SK-N-SH (cell line): ENCODE measurements around the gene RASSF3. TPM values are rescaled to one million over a fixed set of nuclear protein-coding genes. Genes with fewer than 3 reads are reported as not detected.

ENCODE experiments used
- CTCF ChIA-PET: fragments of 300-600, 350-600 bp; formaldehyde crosslinking; extraction: SDS; loops from one replicate; lab custom pipeline; 2021; lab: Yijun Ruan, JAX
- POLR2A ChIA-PET: fragments of 350-600 bp; sonication (Branson Sonifier 250); formaldehyde crosslinking; extraction: SDS; loops from one replicate; lab custom pipeline; 2020; ENCODE audit warnings: antibody characterized with exemption, inconsistent platforms; lab: Yijun Ruan, JAX
- DNase-seq: peaks from one replicate; pipeline ENCODE4 v3.0.0; 2012
- H2AFZ ChIP-seq: fragments of 200-600 bp; sonication (generic); 2 replicates; pipeline ENCODE4 v1.8.1; 2016; ENCODE audit warnings: antibody characterized with exemption, mild to moderate bottlenecking, low read depth
- H3F3A ChIP-seq: fragments of 200-600 bp; sonication (generic); replicated peaks from 2 replicates; pipeline ENCODE3; 2016; ENCODE audit warnings: antibody characterized with exemption, mild to moderate bottlenecking; ENCODE audit not compliant: insufficient read depth
- H3K27ac ChIP-seq, 2 experiments: fragments of 200-500 bp in 1 of 2; fragments of 200-600 bp in 1 of 2; sonication (Bioruptor generic) in 1 of 2; sonication (generic), shearing (Covaris generic) in 1 of 2; 2 replicates each; pipeline versions ENCODE4 v1.5.1 to v1.6.1; 2014 to 2016; ENCODE audit warnings: low read depth in 2 of 2, inconsistent platforms in 1 of 2, low read length in 1 of 2, mild to moderate bottlenecking in 1 of 2, mixed read lengths in 1 of 2
- H3K27me3 ChIP-seq: fragments of 200-600 bp; sonication (generic), shearing (Covaris generic); 2 replicates; pipeline ENCODE4 v1.6.1; 2016; ENCODE audit warnings: mixed run types; ENCODE audit not compliant: insufficient read depth
- H3K36me3 ChIP-seq, 2 experiments: fragments of 200-500 bp in 1 of 2; fragments of 200-600 bp in 1 of 2; sonication (Bioruptor generic) in 1 of 2; sonication (generic) in 1 of 2; replicated peaks in 1 of 2; 2 replicates each; pipeline versions ENCODE3 to v1.5.1; 2014 to 2016; ENCODE audit warnings: low read length in 1 of 2, mild to moderate bottlenecking in 1 of 2; ENCODE audit not compliant: insufficient read depth in 2 of 2, control insufficient read depth in 1 of 2
- H3K4me1 ChIP-seq, 2 experiments: fragments of 200-500 bp in 1 of 2; fragments of 200-600 bp in 1 of 2; sonication (Bioruptor generic) in 1 of 2; sonication (generic), shearing (Covaris generic) in 1 of 2; 2 replicates each; pipeline versions ENCODE4 v1.5.1 to v1.6.1; 2014 to 2016; ENCODE audit warnings: low read depth in 1 of 2, low read length in 1 of 2, mixed run types in 1 of 2; ENCODE audit not compliant: insufficient read depth in 2 of 2, control insufficient read depth in 1 of 2
- H3K4me2 ChIP-seq: fragments of 200-600 bp; sonication (generic), shearing (Covaris generic); 2 replicates; pipeline ENCODE4 v1.6.1; 2017; ENCODE audit warnings: mixed run types
- H3K4me3 ChIP-seq, 2 experiments: fragments of 200-500 bp in 1 of 2; fragments of 200-600 bp in 1 of 2; sonication (Bioruptor generic) in 1 of 2; sonication (generic), shearing (Covaris generic) in 1 of 2; 2 replicates each; pipeline versions ENCODE4 v1.5.1 to v1.8.1; 2014 to 2016; ENCODE audit warnings: low read depth in 2 of 2, inconsistent platforms in 1 of 2, low read length in 1 of 2, mild to moderate bottlenecking in 1 of 2, mixed read lengths in 1 of 2, moderate library complexity in 1 of 2
- H3K79me2 ChIP-seq: fragments of 200-600 bp; sonication (generic); 2 replicates; pipeline ENCODE4 v1.8.1; 2017; ENCODE audit warnings: mild to moderate bottlenecking; ENCODE audit not compliant: insufficient read depth
- H3K9ac ChIP-seq: fragments of 200-600 bp; sonication (generic); 2 replicates; pipeline ENCODE4 v1.6.1; 2017; ENCODE audit warnings: mixed run types
- H3K9me2 ChIP-seq: fragments of 200-600 bp; sonication (generic); 2 replicates; pipeline ENCODE4 v1.6.1; 2017; ENCODE audit warnings: mixed run types
- H3K9me3 ChIP-seq: fragments of 200-600 bp; sonication (generic); 2 replicates; pipeline ENCODE4 v1.6.1; 2017; ENCODE audit warnings: mixed run types, mild to moderate bottlenecking, moderate library complexity
- H4K20me1 ChIP-seq: fragments of 200-600 bp; sonication (generic); 2 replicates; pipeline ENCODE4 v1.6.1; 2017; ENCODE audit warnings: mild to moderate bottlenecking, mixed run types; ENCODE audit not compliant: insufficient read depth
- CHD2 ChIP-seq: fragments of 150-350 bp; IDR thresholded peaks from 2 replicates; pipeline ENCODE4 v1.6.1; 2018; ENCODE audit warnings: low read length; ENCODE audit not compliant: partially characterized antibody
- CTCF ChIP-seq: fragments of 200-600 bp; sonication (generic); IDR thresholded peaks from 2 replicates; pipeline ENCODE4 v1.6.1; 2017; ENCODE audit warnings: antibody characterized with exemption, mild to moderate bottlenecking, moderate library complexity
- ELF1 ChIP-seq: IDR thresholded peaks from 2 replicates; pipeline ENCODE4 v1.4.0; 2012
- EP300 ChIP-seq, 2 experiments: IDR thresholded peaks; 2 replicates each; pipeline versions ENCODE4 v1.4.0 to v1.6.1; 2012; ENCODE audit warnings: borderline replicate concordance in 1 of 2, low read depth in 1 of 2, low read length in 1 of 2
- GATA2 ChIP-seq: sonication (generic); formaldehyde crosslinking; IDR thresholded peaks from 2 replicates; pipeline ENCODE4 v1.5.0; 2020; ENCODE audit warnings: mild to moderate bottlenecking, missing genetic modification reagents
- IRF3 ChIP-seq: fragments of 150-350 bp; IDR thresholded peaks from 2 replicates; pipeline ENCODE4 v1.6.1; 2016; ENCODE audit warnings: mild to moderate bottlenecking, low read depth, low read length
- MEF2A ChIP-seq: IDR thresholded peaks from 2 replicates; pipeline ENCODE4 v1.4.0; 2012; ENCODE audit warnings: low read depth, borderline replicate concordance
- NRF1 ChIP-seq: IDR thresholded peaks from 2 replicates; pipeline ENCODE4 v1.6.1; 2012; ENCODE audit warnings: low read depth, mild to moderate bottlenecking, low read length
- PBX3 ChIP-seq: IDR thresholded peaks from 2 replicates; pipeline ENCODE4; 2012
- POLR2AphosphoS5 ChIP-seq: IDR thresholded peaks from 2 replicates; pipeline ENCODE4 v1.6.1; 2012; ENCODE audit warnings: low read depth, low read length
- RCOR1 ChIP-seq: fragments of 150-350 bp; IDR thresholded peaks from 2 replicates; pipeline ENCODE4 v1.6.1; 2017; ENCODE audit warnings: antibody characterized with exemption, low read length
- REST ChIP-seq: IDR thresholded peaks from 2 replicates; pipeline ENCODE4 v1.6.1; 2012; ENCODE audit warnings: mild to moderate bottlenecking, low read depth, low read length, moderate library complexity
- RFX5 ChIP-seq: IDR thresholded peaks from 2 replicates; pipeline ENCODE4 v1.6.1; 2012; ENCODE audit warnings: mild to moderate bottlenecking, improper control_type of control experiment, low read length
- SMC3 ChIP-seq: IDR thresholded peaks from 2 replicates; pipeline ENCODE4 v1.6.1; 2012; ENCODE audit warnings: low read depth, low read length, improper control_type of control experiment
- TAF1 ChIP-seq: IDR thresholded peaks from 2 replicates; pipeline ENCODE4 v1.6.1; 2012; ENCODE audit warnings: low read depth, mild to moderate bottlenecking, low read length, moderate library complexity, borderline replicate concordance
- TCF12 ChIP-seq: IDR thresholded peaks from 2 replicates; pipeline ENCODE4 v1.4.0; 2012
- USF2 ChIP-seq: fragments of 150-350 bp; IDR thresholded peaks from 2 replicates; pipeline ENCODE4 v1.6.1; 2017; ENCODE audit warnings: antibody characterized with exemption, low read length, low read depth, borderline replicate concordance
- YY1 ChIP-seq: IDR thresholded peaks from 2 replicates; pipeline ENCODE4 v1.4.0; 2012; ENCODE audit warnings: low read depth, mild to moderate bottlenecking
- WGBS: methylation state at CpG from one replicate; pipeline ENCODE4 v1.1.6; 2017; ENCODE audit warnings: low lambda C conversion rate; 5-methylcytosine and 5-hydroxymethylcytosine counted together
- polyA plus RNA-seq, 3 experiments: library from polyadenylated mRNA; depleted of rRNA; stranded (reverse); fragments of >200 nt; gene quantifications; 2 replicates each; pipeline ENCODE4 v1.2.3, GENCODE V29; 2012

Gene RASSF3
- polyA plus RNA-seq, 1 of the 3 experiments (the other 2 are of a cell fraction) = 11.1 TPM

- TF ChIP-seq REST = no peak
Measured at GRCh38 chr12:64671681-64672080, 61.4 kb downstream of the RASSF3 start (continued).

- H3K36me3 ChIP-seq = no peaks in the 10 kb centered on the region
- H2AFZ ChIP-seq = no peak overlapping the region
- peaks cover 57 to 61% of the 10 kb centered on the region in 2 experiments for H3K4me1 ChIP-seq
- H3F3A ChIP-seq = peaks cover 3% of the 10 kb centered on the region
- H3K9me3 ChIP-seq = no peaks in the 10 kb centered on the region
- ChIA-PET CTCF (interaction anchor here (1.0 to 1.7 kb wide), 2 partner anchors 65 to 123 kb away, joined by 3 to 6 read pairs; no protein-coding TSS in a partner anchor), POLR2A (no interaction called here)
- H3K27ac ChIP-seq = peak overlapping the region; percentile 41 to 84; a peak in 3 of 4 replicates
- H3K4me2 ChIP-seq = peak overlapping the region; percentile 37
- H3K27me3 ChIP-seq = no peaks in the 10 kb centered on the region
- H3K9me2 ChIP-seq = no peaks in the 10 kb centered on the region
- H3K79me2 ChIP-seq = peaks cover 72% of the 10 kb centered on the region
- no peaks in the 10 kb centered on the region for H4K20me1 ChIP-seq
- H3K9ac ChIP-seq = no peak overlapping the region
- no peak overlapping the region for H3K4me3 ChIP-seq
- peak; percentile 69 for DNase-seq
- WGBS = 15% methylated on average over 8 of the region's 8 CpGs
- TF ChIP-seq USF2 (no peak), YY1 (no peak), MEF2A (no peak), CTCF (no peak), TCF12 (peak; percentile 77), ELF1 (0 out of 2 replicates have a peak, but pooled peaks have one; percentile 17), EP300 (IDR thresholded peaks at IDR 0.05; ENCODE audit: borderline replicate concordance in 1 of 2, low read depth in 1 of 2, low read length in 1 of 2) (peak in 1 of 2 experiments; percentile 50; a peak in 1 of 4 replicates), RFX5 (no peak), REST (no peak), IRF3 (no peak), GATA2 (no peak), POLR2AphosphoS5 (no peak), NRF1 (no peak), SMC3 (no peak), RCOR1 (0 out of 2 replicates have a peak, but pooled peaks have one; percentile 31), CHD2 (peak; percentile 54), TAF1 (no peak), PBX3 (peak; percentile 56)
Measured at GRCh38 chr12:64672925-64673409, 62.7 kb downstream of the RASSF3 start.
